Astrocyte of the cerebellum (primary cell): Measurements from ENCODE around the gene DBI.

Experiments
- DNase-seq: peaks from one replicate; pipeline ENCODE4 v3.0.0-alpha.2; 2011; ENCODE audit warnings: low read depth
- H3K4me3 ChIP-seq: 2 replicates; pipeline ENCODE4 v1.5.1; 2011; ENCODE audit warnings: mild to moderate bottlenecking, low read depth, low read length, moderate library complexity
- in situ Hi-C: cut with HindIII; loops from 2 replicates; pipeline ENCODE4 v1.10.0; 2017; ENCODE audit warnings: low sequenced_read_pairs
- TF ChIP-seq, protein P1 (sequence below): IDR thresholded peaks from 2 replicates; pipeline ENCODE4 v1.5.1; 2012; ENCODE audit warnings: low read length, low read depth, moderate library complexity, mild to moderate bottlenecking; ENCODE audit errors: missing control alignments

The DBI gene

DNA sequence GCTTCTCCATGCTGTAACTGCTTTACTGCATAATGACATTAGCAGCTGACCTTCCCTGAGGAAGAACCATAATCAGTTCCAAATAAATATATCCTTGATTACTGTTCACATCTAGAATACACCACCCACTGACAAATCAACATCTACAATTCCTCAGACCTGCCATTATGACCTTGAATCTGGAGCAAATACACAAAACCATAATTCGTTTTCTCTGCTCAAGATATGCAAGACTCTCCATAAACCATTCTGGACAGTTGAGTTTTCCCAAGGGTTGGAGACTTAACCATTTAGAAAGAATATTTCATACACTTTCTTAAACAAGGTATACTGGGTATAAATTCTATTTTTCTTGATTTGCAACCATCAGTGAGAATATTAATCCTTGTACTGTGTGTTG, 11.9 kb upstream of the DBI start:
- TF ChIP-seq, protein P1, sequence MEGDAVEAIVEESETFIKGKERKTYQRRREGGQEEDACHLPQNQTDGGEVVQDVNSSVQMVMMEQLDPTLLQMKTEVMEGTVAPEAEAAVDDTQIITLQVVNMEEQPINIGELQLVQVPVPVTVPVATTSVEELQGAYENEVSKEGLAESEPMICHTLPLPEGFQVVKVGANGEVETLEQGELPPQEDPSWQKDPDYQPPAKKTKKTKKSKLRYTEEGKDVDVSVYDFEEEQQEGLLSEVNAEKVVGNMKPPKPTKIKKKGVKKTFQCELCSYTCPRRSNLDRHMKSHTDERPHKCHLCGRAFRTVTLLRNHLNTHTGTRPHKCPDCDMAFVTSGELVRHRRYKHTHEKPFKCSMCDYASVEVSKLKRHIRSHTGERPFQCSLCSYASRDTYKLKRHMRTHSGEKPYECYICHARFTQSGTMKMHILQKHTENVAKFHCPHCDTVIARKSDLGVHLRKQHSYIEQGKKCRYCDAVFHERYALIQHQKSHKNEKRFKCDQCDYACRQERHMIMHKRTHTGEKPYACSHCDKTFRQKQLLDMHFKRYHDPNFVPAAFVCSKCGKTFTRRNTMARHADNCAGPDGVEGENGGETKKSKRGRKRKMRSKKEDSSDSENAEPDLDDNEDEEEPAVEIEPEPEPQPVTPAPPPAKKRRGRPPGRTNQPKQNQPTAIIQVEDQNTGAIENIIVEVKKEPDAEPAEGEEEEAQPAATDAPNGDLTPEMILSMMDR, result no peak
- H3K4me3 ChIP-seq, result no peak overlapping the region
- no peak for DNase-seq
- in situ Hi-C loops, result no loop called here

DNA sequence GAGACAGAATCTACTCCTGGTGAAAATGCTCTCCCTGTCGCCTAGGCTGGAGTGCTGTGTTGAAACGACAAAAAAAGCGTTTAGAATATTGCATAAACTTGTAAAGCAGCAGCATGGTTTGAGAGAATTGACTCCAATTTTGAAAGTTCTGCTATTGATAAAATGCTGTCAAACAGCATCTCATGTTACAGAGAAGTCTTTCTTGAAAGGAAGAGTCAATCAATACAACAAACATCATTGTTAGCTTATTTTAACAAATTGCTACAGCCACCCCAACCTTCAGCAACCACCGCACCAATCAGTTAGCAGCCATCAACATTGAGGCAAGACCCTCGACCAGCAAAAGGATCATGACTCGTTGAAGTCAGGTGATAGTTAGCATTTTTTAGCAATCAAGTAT, 7.0 kb upstream of the DBI start:
- H3K4me3 ChIP-seq, result no peak overlapping the region
- in situ Hi-C loops, result no loop called here
- no peak for DNase-seq
- TF ChIP-seq, protein P1, result no peak

DNA sequence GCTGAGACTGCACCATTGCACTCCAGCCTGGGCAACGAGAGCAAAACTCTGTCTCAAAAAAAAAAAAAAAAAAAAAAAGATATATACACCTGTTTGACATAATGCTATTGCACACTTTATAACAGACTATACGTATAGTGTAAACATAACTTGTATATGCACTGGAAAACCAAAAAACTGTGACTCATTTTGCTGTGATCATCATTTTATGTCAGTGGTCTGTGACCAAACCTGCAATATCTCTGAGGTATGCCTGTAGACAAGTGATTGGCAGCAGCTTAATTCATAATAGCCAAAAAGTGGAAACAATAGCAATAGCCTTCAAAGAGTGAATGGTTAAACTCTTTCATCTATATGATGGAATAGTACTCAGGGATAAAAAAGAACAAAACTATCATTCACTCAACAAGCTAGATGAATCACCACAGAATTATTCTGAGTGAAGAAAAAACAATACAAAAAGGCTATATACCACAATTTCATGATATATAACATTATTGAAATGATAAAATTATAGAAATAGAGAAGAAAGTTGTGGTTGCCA, 6.3 kb upstream of the DBI start:
- DNase-seq, result no peak
- in situ Hi-C loops, result no loop called here
- TF ChIP-seq, protein P1, result no peak
- H3K4me3 ChIP-seq, result no peak overlapping the region

DNA sequence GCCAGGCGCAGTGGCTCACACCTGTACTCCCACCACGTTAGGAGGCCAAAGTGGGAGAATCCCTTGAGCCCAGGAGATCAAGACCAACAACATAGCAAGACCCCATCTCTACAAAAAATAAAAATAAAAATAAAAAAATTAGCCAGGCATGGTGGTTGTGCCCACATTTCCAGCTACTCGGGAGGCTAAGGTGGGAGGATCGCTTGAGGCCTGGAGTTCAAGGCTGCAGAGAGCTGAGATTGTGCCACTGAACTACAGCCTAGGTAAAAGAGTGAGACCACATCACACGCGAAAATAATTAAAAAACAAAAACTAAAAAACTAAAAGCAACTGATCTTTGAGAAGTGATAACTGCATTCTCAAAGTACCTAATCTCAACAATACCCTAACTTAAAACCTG, 2.0 kb upstream of the DBI start:
- no peak overlapping the region for H3K4me3 ChIP-seq
- TF ChIP-seq, protein P1, result no peak
- no peak for DNase-seq
- in situ Hi-C loops, result no loop called here

DNA sequence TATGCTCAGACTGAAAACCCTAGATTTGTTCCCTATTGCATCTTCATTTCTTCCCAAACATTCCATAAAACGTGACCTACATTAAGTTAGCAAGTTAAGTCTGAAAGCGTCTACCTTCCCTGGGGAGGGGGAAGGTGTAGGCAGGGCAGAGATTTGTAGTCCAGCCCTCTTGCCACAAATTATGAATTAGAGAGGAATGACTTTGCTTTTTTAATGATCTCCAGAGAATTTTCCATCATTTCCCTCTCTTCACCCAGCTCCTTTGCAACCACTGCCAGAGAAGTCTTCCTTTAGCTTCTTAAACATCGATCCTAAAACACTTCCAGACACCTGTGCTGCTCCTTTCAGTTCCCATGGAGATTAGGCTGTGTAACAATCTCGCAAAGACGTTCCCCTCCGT, 1.3 kb upstream of the DBI start:
- in situ Hi-C loops, result no loop called here
- DNase-seq, result no peak
- TF ChIP-seq, protein P1, result no peak
- peak overlapping the region; percentile 62 for H3K4me3 ChIP-seq

DNA sequence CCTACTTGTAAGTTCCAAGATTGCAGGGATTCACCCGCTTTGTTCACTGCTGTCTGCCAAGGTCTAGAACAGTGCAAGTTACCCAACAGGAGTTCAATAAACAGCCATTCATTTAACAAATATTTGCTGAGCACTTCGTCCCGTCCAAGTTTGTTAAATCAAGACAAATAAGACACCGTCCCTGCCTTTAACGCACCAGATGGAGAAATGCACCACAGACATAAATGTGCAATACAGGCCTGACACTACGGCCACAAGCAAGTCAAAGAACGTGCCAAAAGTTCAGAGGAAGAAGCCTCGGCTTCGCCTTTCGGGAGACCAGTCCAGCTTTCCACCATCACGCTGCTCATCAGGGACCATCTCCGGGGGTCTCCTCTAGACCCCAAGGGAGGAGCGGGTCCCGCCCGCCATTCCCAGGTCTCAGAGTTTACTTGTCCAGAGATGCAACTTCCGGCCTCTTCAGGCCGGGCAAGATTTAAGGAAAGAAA, 572 bp upstream of the DBI start:
- TF ChIP-seq, protein P1, result no peak
- in situ Hi-C loops, result no loop called here
- peak overlapping the region; percentile 62 for H3K4me3 ChIP-seq
- DNase-seq, result no peak
